RWPE1 (cell line): Measurements from ENCODE around the gene ENAH.

ENCODE experiments used
- CTCF ChIA-PET: fragments of 350-600 bp; sonication (Branson Sonifier 250); formaldehyde crosslinking; extraction: SDS; loops from one replicate; lab custom pipeline; 2021; lab: Yijun Ruan, JAX
- POLR2A ChIA-PET: fragments of 400-600 bp; formaldehyde crosslinking; extraction: SDS; loops from one replicate; lab custom pipeline; 2020; ENCODE audit warnings: antibody characterized with exemption; ENCODE audit not compliant: low non-redundant PET; lab: Yijun Ruan, JAX
- DNase-seq: peaks from one replicate; pipeline ENCODE4 v3.0.0; 2012; ENCODE audit warnings: low spot score
- H3K27ac ChIP-seq: fragments of 450-650 bp; 2 replicates; pipeline ENCODE4 v1.5.1; 2017
- TF ChIP-seq, protein P1 (sequence below): fragments of 450-650 bp; conservative IDR thresholded peaks from 2 replicates; pipeline ENCODE4 v1.5.1; 2017; ENCODE audit warnings: low read depth, mild to moderate bottlenecking

The ENAH gene

DNA sequence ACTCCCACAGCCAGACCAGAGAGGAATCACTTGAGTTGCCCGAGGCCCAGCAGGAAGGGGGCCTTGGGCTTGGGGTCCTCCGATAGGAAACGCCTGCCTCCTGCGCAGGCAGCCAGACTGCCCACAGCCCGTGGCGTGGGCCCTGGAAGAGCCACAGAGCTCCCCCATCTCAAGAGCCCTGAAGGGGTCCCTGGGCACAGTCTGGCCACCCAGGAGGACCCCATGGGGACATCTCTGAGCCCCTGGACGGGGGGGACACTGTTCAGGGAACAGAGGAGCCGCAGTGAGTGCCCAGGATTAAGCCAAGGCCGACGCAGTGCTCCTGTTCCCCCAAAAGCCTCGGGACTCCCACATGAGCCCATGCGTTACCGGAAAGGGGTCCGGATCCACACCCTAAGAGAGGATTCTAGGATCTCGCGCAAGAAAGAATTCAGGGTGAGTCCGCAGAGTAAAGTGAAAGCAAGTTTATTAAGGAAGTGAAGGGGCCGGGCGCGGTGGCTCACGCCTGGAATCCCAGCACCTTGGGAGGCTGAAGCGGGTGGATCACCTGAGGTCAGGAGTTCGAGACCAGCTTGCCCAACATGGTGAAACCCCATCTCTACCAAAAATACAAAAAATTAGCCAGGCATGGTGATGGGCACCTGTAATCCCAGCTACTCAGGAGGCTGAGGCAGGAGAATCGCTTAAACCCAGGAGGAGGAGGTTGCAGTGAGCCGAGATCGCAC lies 187.0 kb downstream of the ENAH start:
- ChIA-PET CTCF (interaction anchor here (0.7 to 2.0 kb wide), 3 partner anchors 9 to 41 kb away, joined by 3 to 10 read pairs (median 5); no protein-coding TSS in a partner anchor), POLR2A (interaction anchor here (0.5 kb wide), 1 partner anchor 315 kb away, joined by 4 read pairs; no protein-coding TSS in a partner anchor)
- 0 out of 2 replicates have a peak overlapping the region, but pooled peaks have one; percentile 32 for H3K27ac ChIP-seq
- TF ChIP-seq, protein P1, sequence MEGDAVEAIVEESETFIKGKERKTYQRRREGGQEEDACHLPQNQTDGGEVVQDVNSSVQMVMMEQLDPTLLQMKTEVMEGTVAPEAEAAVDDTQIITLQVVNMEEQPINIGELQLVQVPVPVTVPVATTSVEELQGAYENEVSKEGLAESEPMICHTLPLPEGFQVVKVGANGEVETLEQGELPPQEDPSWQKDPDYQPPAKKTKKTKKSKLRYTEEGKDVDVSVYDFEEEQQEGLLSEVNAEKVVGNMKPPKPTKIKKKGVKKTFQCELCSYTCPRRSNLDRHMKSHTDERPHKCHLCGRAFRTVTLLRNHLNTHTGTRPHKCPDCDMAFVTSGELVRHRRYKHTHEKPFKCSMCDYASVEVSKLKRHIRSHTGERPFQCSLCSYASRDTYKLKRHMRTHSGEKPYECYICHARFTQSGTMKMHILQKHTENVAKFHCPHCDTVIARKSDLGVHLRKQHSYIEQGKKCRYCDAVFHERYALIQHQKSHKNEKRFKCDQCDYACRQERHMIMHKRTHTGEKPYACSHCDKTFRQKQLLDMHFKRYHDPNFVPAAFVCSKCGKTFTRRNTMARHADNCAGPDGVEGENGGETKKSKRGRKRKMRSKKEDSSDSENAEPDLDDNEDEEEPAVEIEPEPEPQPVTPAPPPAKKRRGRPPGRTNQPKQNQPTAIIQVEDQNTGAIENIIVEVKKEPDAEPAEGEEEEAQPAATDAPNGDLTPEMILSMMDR = no peak
- DNase-seq = no peak

DNA sequence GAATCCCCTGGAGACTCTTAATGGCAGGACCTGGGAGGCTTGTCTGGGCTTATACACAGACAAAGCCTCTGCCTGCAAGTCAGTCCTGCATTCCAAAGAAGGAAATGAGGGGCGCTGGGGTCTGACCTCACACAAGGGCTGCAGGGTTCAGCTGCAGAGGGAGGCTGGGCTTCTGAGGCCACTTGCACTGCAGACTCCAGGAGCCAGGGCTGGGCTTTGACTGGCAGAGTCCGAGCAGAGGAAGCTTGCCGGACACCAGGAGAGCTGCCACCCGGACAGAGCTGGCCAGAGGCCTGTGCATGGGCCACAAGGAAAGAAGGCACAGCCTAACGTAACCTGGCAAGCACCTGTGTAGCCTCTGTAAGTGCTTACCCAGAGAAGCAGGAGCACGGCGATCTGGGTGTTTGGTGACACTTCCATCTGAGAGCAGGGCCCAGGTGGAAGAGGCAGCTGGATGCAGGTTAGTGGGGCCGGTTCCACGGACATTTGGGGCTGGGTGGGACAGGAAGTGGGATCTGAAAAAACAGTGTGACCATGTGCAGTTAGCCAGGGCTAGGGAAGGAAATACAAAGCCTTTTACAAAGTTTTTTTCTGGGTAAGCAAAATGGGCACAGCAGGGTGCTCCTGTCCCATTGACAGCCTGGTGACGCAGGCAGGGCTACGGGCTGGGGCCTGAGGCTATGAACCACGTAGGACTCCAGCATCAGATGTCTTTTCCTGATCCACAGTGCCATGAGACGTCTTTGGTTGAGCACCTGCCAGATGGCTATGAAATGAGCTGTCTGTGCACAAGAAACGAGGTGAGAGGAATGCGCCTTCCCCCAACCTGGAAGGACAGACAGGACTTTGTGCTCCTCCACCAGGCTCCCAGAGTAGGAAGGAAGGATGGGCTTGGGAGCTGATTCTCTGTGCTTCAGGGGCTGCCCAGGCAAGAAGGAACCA lies 187.8 kb downstream of the ENAH start:
- no peak for DNase-seq
- CTCF ChIA-PET = interaction anchor here (0.7 to 2.0 kb wide), 7 partner anchors 10 to 532 kb away, joined by 3 to 10 read pairs (median 4); no protein-coding TSS in a partner anchor

DNA sequence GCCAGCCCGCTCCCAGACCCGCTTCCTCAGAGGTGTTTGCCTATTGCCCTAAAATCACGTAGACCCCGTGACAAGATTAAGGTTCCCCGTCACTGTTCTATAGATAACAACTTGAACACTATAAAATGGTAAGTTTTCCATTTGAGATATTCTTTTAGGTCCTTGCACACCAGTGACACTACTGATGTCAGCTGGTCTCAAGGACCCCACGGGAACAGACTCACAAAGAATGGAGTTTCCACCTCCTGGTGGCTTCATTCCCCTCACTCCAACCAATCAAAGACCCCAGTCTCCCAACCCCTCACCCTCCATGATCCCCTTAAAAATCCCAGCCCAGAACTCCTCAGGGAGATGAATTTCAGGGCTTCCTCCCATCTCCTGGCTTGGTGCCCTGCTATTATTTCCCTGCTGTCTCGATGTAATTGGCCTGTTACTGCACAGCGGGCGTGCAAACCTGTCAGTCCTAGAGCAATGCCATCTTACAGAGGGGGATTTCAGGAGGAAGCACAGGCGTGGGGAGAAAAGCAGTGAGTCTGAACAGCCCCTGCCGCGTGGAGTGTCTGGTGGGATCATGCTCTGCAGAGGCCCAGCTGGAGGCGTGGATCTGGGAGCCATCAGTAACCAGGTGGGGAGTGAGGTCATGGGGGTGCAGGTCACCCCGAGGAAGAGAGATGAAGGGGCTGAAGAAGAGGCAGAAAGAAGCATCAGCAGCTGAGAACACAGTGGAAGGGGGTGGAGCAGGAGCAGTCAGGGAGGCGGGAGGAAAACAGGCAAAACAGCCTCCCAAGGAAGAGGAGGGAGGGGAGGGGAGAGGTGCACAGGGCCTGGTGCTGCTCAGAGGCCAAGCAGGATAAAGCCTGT lies 190.0 kb downstream of the ENAH start:
- peak overlapping the region; percentile 59 for H3K27ac ChIP-seq
- ChIA-PET CTCF (interaction anchor here (0.7 to 1.5 kb wide), 4 partner anchors 12 to 478 kb away, joined by 3 to 7 read pairs (median 3); partner anchors contain the start of gene LEFTY2), POLR2A (no interaction called here)
- TF ChIP-seq, protein P1 = no peak
- peak; percentile 64 for DNase-seq

More for the DNA sequence above, 187.8 kb downstream of the ENAH start:
- TF ChIP-seq, protein P1 = no peak
- peak overlapping the region; percentile 32 for H3K27ac ChIP-seq
- POLR2A ChIA-PET = interaction anchor here (0.5 kb wide), 1 partner anchor 316 kb away, joined by 4 read pairs; no protein-coding TSS in a partner anchor

DNA sequence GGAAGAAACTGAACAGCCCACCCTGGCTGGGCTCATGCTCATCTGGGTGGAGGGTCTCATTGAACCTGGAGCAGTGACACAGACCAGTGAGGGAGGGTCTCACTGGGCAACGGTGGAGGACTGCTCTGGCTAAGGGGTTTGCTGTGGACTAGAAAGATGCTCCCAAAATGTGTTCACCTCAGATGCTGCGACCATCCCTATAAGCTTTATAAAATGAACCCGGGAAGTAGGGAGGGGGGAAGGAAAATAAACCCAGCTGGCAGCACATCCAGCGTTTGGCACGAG lies 190.6 kb downstream of the ENAH start:
- TF ChIP-seq, protein P1 = no peak
- no peak for DNase-seq
- ChIA-PET CTCF (interaction anchor here (0.7 to 2.5 kb wide), 3 partner anchors 12 to 479 kb away, joined by 3 to 27 read pairs (median 3); partner anchors contain the start of gene LEFTY2), POLR2A (no interaction called here)
- peak overlapping the region; percentile 59; the same call in 1 of the 2 replicates for H3K27ac ChIP-seq

DNA sequence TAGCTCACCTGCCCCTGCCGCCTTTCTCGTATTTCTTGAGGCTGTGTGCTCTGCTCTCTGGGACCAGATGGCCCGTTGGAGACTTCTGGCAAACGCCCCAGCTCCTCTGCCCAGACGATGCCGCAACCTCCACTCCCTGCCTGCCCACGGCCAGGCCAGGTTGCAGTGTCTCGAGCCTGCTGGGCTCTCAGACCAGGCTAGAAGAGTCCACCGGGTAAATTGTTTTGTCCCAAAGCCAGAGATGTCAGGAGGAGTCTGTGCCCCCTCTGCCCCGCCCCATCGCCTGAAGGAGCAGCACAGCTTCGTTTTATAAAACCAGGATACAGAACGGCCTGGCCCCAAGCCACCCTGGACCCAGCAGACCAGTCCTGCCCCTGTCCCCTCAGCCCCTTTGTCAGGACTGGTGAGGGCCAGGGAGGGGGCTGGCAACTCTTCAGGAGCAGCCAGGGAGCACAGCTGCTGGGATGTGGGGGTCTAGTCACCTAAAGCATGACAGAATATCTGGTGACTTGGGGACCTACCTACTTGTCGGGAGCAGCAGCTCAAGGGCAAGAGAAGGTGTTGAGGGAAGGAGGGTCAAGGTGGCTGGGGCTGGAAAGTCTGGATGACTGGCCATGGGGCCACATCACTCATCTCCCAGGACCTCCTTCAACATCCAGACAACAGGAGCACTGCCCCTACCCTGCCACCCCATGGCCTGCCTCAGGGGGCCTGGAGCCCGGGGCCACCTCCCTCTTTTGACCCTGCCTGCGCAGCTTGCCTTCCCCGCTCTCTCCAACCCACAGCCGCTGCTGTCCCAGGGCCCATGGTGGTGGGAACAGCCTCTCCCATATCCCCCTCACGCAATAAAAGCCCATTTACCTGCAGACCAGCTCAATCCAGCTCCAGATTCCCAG lies 191.1 kb downstream of the ENAH start:
- ChIA-PET POLR2A (no interaction called here), CTCF (interaction anchor here (0.6 to 2.5 kb wide), 7 partner anchors 9 to 1742 kb away, joined by 3 to 27 read pairs (median 3); partner anchors contain the start of genes LBR and LEFTY2)
- DNase-seq = no peak
- TF ChIP-seq, protein P1 = no peak
- peak overlapping the region; percentile 62 for H3K27ac ChIP-seq
